ENCODE measurements around the gene HCN1. TPM values are rescaled to one million over a fixed set of nuclear protein-coding genes. Genes with fewer than 3 reads are reported as not detected.

HCN1 gene
- polyA plus RNA-seq, 3 donors, result 0.03 TPM; not detected in 2

DNA sequence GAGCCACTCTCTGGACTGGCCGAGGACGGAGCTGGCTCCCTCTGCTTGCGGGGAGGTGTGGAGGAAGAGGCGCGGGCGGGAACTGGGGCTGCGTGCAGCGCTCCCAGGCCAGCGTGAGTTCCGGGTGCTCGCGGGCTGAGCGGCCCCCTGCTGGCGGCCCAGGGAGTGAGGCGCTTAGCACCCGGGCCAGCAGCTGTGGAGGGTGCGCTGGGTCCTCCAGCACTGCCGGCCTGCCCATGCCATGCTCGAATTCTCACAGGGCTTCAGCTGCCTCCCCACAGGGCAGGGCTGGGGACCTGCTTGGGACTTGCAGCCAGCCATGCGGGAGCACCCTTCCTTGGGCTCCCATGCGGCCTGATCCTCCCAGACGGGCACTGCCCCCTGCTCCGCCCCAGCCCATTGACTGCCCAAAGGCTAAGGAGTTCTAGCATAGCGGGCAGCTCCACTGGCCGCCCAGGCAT lies 470.6 kb downstream of the HCN1 start:
- no peak for DNase-seq (ENCODE audit: extremely low read depth in 1 of 11, low read depth in 9 of 11, low spot score in 4 of 11)

DNA sequence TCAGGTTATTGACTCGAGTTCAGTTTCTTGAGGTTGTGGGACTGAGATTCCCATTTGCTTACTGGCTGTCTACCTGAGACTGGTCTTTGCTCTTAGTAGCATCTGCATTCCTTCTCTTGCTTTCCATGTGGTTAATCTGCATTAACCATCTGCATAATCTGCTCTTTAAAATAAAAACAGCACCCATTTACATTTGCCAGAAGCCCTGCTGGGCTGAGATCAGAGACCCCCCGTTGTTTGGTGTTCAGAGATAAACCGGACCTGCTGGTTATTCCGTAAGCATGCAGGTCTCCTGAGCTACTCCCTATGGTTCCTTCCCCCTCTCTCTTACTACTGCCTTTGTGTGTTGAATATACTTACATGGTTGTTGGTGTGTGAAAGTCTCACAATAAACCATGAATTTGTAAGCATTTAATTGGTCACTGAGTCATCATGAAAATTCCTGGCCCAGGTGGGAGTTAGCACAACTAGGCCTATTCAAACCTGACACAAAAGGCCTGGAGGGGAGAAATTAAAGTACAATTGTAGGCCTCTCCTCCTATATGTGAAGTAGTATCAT lies 490.7 kb downstream of the HCN1 start:
- peak in 1 of 11 donors; percentile 9 for DNase-seq (ENCODE audit: extremely low read depth in 1 of 11, low read depth in 9 of 11, low spot score in 4 of 11)
